Measurements from ENCODE around the gene THRB. TPM values are rescaled to one million over a fixed set of nuclear protein-coding genes. Genes with fewer than 3 reads are reported as not detected.
"Not testable (repeated sequence)": the region's sequence is repeated elsewhere in the genome, so short reads cannot be mapped to it uniquely, and the experiment has no call there.

THRB gene
- total RNA-seq, 2 experiments from 2014 or later: not detected

GRCh38 chr3:24443476-24443875, 51.2 kb downstream of the THRB start:
- CTCF ChIA-PET: no interaction called here
- Mint-ChIP-seq H3K27ac (no peak overlapping the region), H3K9me3 (no peaks in the 10 kb centered on the region), H3K4me1 (no peaks in the 10 kb centered on the region), H3K36me3 (ENCODE audit: low read depth) (no peaks in the 10 kb centered on the region), H3K27me3 (no peaks in the 10 kb centered on the region), H3K4me3 (no peak overlapping the region)
- POLR2A ChIA-PET: no interaction called here
- no peak for DNase-seq

GRCh38 chr3:24440760-24441464, 53.7 kb downstream of the THRB start:
- Mint-ChIP-seq H3K36me3 (ENCODE audit: low read depth) (no peaks in the 10 kb centered on the region), H3K4me3 (no peak overlapping the region), H3K4me1 (no peaks in the 10 kb centered on the region), H3K27me3 (no peaks in the 10 kb centered on the region), H3K9me3 (no peaks in the 10 kb centered on the region), H3K27ac (no peak overlapping the region)
- DNase-seq: no peak
- ChIA-PET POLR2A (no interaction called here), CTCF (interaction anchor here (0.5 kb wide), 1 partner anchor 327 kb away, joined by 3 read pairs; no protein-coding TSS in a partner anchor)

- H3K36me3 Mint-ChIP-seq (ENCODE audit: low read depth): no peaks in the 10 kb centered on the region
- H3K9me3 Mint-ChIP-seq: no peaks in the 10 kb centered on the region
- no peak overlapping the region for H3K4me3 Mint-ChIP-seq
- no peaks in the 10 kb centered on the region for H3K4me1 Mint-ChIP-seq
- ChIA-PET CTCF (no interaction called here), POLR2A (no interaction called here)
- no peak for DNase-seq
- no peaks in the 10 kb centered on the region for H3K27me3 Mint-ChIP-seq
- no peak overlapping the region for H3K27ac Mint-ChIP-seq
These were observed 55.6 kb downstream of the THRB start for GRCh38 chr3:24439021-24439420.

GRCh38 chr3:24437326-24437725, 57.3 kb downstream of the THRB start:
- Mint-ChIP-seq H3K4me1 (no peaks in the 10 kb centered on the region), H3K27ac (no peak overlapping the region), H3K4me3 (no peak overlapping the region), H3K9me3 (no peaks in the 10 kb centered on the region), H3K36me3 (ENCODE audit: low read depth) (no peaks in the 10 kb centered on the region), H3K27me3 (no peaks in the 10 kb centered on the region)
- POLR2A ChIA-PET: no interaction called here
- CTCF ChIA-PET: no interaction called here
- no peak for DNase-seq

GRCh38 chr3:24435584-24435983, 59.1 kb downstream of the THRB start:
- no peaks in the 10 kb centered on the region for H3K4me1 Mint-ChIP-seq
- DNase-seq: no peak
- ChIA-PET POLR2A (no interaction called here), CTCF (no interaction called here)
- no peaks in the 10 kb centered on the region for H3K27me3 Mint-ChIP-seq
- no peaks in the 10 kb centered on the region for H3K9me3 Mint-ChIP-seq
- H3K36me3 Mint-ChIP-seq (ENCODE audit: low read depth): no peaks in the 10 kb centered on the region
- no peak overlapping the region for H3K27ac Mint-ChIP-seq
- no peak overlapping the region for H3K4me3 Mint-ChIP-seq

- no peaks in the 10 kb centered on the region for H3K9me3 Mint-ChIP-seq
- ChIA-PET CTCF (no interaction called here), POLR2A (no interaction called here)
- H3K27me3 Mint-ChIP-seq: no peaks in the 10 kb centered on the region
- no peaks in the 10 kb centered on the region for H3K36me3 Mint-ChIP-seq (ENCODE audit: low read depth)
- DNase-seq: no peak
- no peak overlapping the region for H3K4me3 Mint-ChIP-seq
- no peak overlapping the region for H3K27ac Mint-ChIP-seq
- no peaks in the 10 kb centered on the region for H3K4me1 Mint-ChIP-seq
These were observed 60.0 kb downstream of the THRB start for GRCh38 chr3:24434651-24435050.

- no peaks in the 10 kb centered on the region for H3K36me3 Mint-ChIP-seq (ENCODE audit: low read depth)
- ChIA-PET CTCF (no interaction called here), POLR2A (no interaction called here)
- H3K9me3 Mint-ChIP-seq: no peaks in the 10 kb centered on the region
- no peak for DNase-seq
- H3K4me1 Mint-ChIP-seq: no peaks in the 10 kb centered on the region
- no peak overlapping the region for H3K27ac Mint-ChIP-seq
- no peaks in the 10 kb centered on the region for H3K27me3 Mint-ChIP-seq
- H3K4me3 Mint-ChIP-seq: no peak overlapping the region
These were observed 60.6 kb downstream of the THRB start for GRCh38 chr3:24433838-24434591.

GRCh38 chr3:24432989-24433388, 61.7 kb downstream of the THRB start:
- DNase-seq: no peak
- POLR2A ChIA-PET: no interaction called here
- Mint-ChIP-seq H3K36me3 (ENCODE audit: low read depth) (no peaks in the 10 kb centered on the region), H3K9me3 (no peaks in the 10 kb centered on the region), H3K4me3 (no peak overlapping the region), H3K27ac (no peak overlapping the region), H3K27me3 (no peaks in the 10 kb centered on the region), H3K4me1 (no peaks in the 10 kb centered on the region)
- CTCF ChIA-PET: no interaction called here

GRCh38 chr3:24428481-24428880, 66.2 kb downstream of the THRB start:
- H3K27me3 Mint-ChIP-seq: no peaks in the 10 kb centered on the region
- no peak for DNase-seq
- ChIA-PET POLR2A (no interaction called here), CTCF (interaction anchor here (0.8 kb wide), 1 partner anchor 65 kb away, joined by 3 read pairs; no protein-coding TSS in a partner anchor)
- H3K4me3 Mint-ChIP-seq: no peak overlapping the region
- no peaks in the 10 kb centered on the region for H3K4me1 Mint-ChIP-seq
- no peaks in the 10 kb centered on the region for H3K36me3 Mint-ChIP-seq (ENCODE audit: low read depth)
- H3K27ac Mint-ChIP-seq: no peak overlapping the region
- no peaks in the 10 kb centered on the region for H3K9me3 Mint-ChIP-seq

- no peaks in the 10 kb centered on the region for H3K4me1 Mint-ChIP-seq
- H3K27me3 Mint-ChIP-seq: no peaks in the 10 kb centered on the region
- no peak overlapping the region for H3K4me3 Mint-ChIP-seq
- ChIA-PET POLR2A (no interaction called here), CTCF (interaction anchor here (0.5 kb wide), 1 partner anchor 1073 kb away, joined by 6 read pairs; no protein-coding TSS in a partner anchor)
- DNase-seq: no peak
- H3K27ac Mint-ChIP-seq: no peak overlapping the region
- no peaks in the 10 kb centered on the region for H3K36me3 Mint-ChIP-seq (ENCODE audit: low read depth)
- no peaks in the 10 kb centered on the region for H3K9me3 Mint-ChIP-seq
These were observed 67.8 kb downstream of the THRB start for GRCh38 chr3:24426896-24427295.

- CTCF ChIA-PET: not testable (repeated sequence)
These were observed 73.8 kb downstream of the THRB start for GRCh38 chr3:24420829-24421228.

GRCh38 chr3:24420224-24420623, 74.4 kb downstream of the THRB start:
- CTCF ChIA-PET: no interaction called here
- H3K36me3 Mint-ChIP-seq (ENCODE audit: low read depth): no peaks in the 10 kb centered on the region
- no peak overlapping the region for H3K4me3 Mint-ChIP-seq
- H3K27ac Mint-ChIP-seq: no peak overlapping the region
- no peak for DNase-seq
- no peaks in the 10 kb centered on the region for H3K9me3 Mint-ChIP-seq
- H3K27me3 Mint-ChIP-seq: no peaks in the 10 kb centered on the region
- H3K4me1 Mint-ChIP-seq: no peaks in the 10 kb centered on the region
- POLR2A ChIA-PET: no interaction called here

More at GRCh38 chr3:24420829-24421228, 73.8 kb downstream of the THRB start:
- H3K36me3 Mint-ChIP-seq (ENCODE audit: low read depth); POLR2A ChIA-PET; H3K4me1 Mint-ChIP-seq; H3K27me3 Mint-ChIP-seq; DNase-seq; H3K27ac Mint-ChIP-seq; H3K4me3 Mint-ChIP-seq; H3K9me3 Mint-ChIP-seq: not testable (repeated sequence)

- no peak for DNase-seq
- Mint-ChIP-seq H3K27me3 (no peaks in the 10 kb centered on the region), H3K4me3 (no peak overlapping the region), H3K9me3 (no peaks in the 10 kb centered on the region), H3K4me1 (no peaks in the 10 kb centered on the region), H3K27ac (no peak overlapping the region), H3K36me3 (ENCODE audit: low read depth) (no peaks in the 10 kb centered on the region)
- ChIA-PET CTCF (interaction anchor here (0.6 kb wide), 1 partner anchor 177 kb away, joined by 4 read pairs; no protein-coding TSS in a partner anchor), POLR2A (no interaction called here)
These were observed 75.4 kb downstream of the THRB start for GRCh38 chr3:24419067-24419791.

All from activated CD4-positive, alpha-beta T cell treated with anti-CD3 and anti-CD28 coated beads, Interleukin-2, amount 10 ng/mL, durations not matched to agents 7 days and 5 days (primary cell).